NB4 (cell line): ENCODE measurements around the gene USB1.

ENCODE experiments used
- MYC ChIP-seq: IDR thresholded peaks from 2 replicates; pipeline ENCODE4 v1.6.1; 2011; ENCODE audit warnings: low read depth, low read length
- POLR2A ChIP-seq: IDR thresholded peaks from 2 replicates; pipeline ENCODE4 v1.6.1; 2011; ENCODE audit warnings: mild to moderate bottlenecking; ENCODE audit not compliant: insufficient read length; ENCODE audit errors: extremely low read depth
- TF ChIP-seq, protein P1 (sequence below): IDR thresholded peaks from one replicate; pipeline ENCODE4 v1.5.1; 2012; ENCODE audit warnings: low read depth, low read length
- TF ChIP-seq, protein P2 (sequence below): IDR thresholded peaks from 2 replicates; pipeline ENCODE4 v1.6.1; 2011; ENCODE audit warnings: low read depth, low read length

DNA sequence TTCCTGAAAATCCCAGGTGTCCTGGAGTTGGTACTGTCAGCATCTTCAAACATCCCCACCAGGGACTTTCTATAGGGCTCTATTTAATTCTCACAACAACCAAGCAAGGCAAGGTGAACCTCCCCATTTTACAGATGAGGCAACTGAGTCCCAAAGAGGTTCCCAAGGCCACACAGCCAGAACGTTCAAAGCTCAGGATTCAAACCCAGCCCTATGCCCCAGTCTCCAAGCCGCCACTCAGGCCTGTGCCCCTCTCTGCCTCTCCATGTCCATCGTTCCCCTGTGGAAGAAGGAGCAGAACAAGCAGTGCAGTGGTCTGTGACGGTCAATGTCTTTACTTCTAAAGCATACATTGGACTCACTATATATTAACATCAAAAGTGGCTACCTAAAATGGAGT lies 6.8 kb upstream of the USB1 start:
- TF ChIP-seq, protein P1, sequence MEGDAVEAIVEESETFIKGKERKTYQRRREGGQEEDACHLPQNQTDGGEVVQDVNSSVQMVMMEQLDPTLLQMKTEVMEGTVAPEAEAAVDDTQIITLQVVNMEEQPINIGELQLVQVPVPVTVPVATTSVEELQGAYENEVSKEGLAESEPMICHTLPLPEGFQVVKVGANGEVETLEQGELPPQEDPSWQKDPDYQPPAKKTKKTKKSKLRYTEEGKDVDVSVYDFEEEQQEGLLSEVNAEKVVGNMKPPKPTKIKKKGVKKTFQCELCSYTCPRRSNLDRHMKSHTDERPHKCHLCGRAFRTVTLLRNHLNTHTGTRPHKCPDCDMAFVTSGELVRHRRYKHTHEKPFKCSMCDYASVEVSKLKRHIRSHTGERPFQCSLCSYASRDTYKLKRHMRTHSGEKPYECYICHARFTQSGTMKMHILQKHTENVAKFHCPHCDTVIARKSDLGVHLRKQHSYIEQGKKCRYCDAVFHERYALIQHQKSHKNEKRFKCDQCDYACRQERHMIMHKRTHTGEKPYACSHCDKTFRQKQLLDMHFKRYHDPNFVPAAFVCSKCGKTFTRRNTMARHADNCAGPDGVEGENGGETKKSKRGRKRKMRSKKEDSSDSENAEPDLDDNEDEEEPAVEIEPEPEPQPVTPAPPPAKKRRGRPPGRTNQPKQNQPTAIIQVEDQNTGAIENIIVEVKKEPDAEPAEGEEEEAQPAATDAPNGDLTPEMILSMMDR = no peak
- no peak for TF ChIP-seq POLR2A
- TF ChIP-seq, protein P2, sequence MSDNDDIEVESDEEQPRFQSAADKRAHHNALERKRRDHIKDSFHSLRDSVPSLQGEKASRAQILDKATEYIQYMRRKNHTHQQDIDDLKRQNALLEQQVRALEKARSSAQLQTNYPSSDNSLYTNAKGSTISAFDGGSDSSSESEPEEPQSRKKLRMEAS = no peak
- no peak for TF ChIP-seq MYC
